ENCODE data around the gene MYH7B.

The MYH7B gene

DNA sequence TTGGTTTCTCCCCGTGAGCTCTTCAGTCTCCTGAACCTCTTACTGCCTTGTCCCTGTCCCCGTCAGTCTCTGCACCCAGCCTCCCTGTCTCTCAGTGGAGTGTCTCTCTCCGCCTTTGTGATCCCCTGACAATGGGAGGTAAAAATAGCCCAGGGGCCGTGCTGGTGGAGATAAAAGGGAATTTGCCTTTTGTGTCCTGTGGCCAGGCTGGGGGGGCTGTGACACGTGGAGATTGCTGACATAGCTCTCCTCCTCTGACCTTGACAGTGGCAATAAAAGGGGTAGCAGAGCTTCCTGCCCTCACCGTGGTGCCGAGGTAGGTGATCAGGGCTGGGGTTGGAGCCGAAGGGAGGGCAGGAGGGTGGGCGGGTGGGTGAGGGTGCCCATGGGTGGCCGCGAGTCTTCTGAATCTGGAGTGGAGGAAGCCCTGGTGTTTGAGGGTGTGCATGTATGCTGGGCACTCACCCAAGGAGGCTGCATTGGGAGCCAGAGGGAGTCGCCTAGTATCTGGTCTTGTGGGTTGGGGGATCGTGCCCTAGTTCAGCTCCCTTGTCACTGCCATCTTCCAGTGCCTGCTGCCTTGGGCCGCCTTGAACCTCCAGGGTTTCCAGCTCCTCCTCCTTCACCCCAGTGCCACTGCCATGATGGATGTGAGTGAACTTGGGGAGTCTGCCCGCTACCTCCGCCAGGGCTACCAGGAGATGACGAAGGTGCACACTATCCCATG, 21.9 kb downstream of the MYH7B start:
- no peak for DNase-seq (ENCODE audit: low read depth)

GRCh38 chr20:34978092-34978744, 22.6 kb downstream of the MYH7B start:
- no peak for DNase-seq (ENCODE audit: low read depth)

- DNase-seq (ENCODE audit: low read depth), result no peak
Measured at GRCh38 chr20:34979366-34980153, 23.9 kb downstream of the MYH7B start.

GRCh38 chr20:34980543-34981233, 25.0 kb downstream of the MYH7B start:
- DNase-seq (ENCODE audit: low read depth), result no peak

- DNase-seq (ENCODE audit: low read depth), result no peak
Measured at GRCh38 chr20:34982270-34983088, 26.8 kb downstream of the MYH7B start.

GRCh38 chr20:34983089-34983820, 27.6 kb downstream of the MYH7B start:
- DNase-seq (ENCODE audit: low read depth), result no peak

DNA sequence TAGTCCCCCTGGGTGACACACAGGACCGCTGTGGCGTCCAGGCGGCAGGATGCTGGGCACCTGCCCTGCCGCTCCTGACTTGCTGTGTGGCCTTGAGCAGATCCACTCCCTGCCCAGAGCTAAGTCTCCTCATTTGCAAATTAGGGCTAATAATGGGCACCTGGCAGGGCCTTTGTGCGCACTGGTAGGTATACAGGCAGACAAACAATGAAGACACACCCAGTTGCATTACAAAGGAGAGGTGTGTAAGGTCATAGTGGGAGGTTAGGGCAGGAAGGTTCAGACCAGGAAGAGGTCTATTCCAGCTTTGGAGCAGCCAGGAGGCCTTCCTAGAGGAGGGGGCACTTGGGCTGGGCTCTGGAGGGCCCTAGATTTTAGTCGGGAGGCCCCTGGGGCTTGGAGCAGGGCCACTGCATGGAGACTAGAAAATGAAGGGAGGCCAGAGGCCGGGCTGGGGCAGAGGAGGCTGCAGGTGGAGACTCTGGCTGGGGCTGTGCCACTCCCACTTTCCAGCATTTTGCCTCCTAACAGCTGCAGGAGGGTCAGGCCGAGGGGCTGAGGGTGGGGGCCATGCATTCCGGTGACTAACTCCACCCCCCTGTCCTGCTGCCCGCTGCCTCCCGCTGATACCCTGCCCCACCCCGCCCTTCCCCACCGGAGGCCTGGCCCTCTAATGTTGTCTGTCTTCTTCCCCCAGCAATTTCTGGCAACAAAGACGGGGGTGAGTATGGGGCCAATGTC, 28.5 kb downstream of the MYH7B start:
- DNase-seq (ENCODE audit: low read depth), result no peak

DNA sequence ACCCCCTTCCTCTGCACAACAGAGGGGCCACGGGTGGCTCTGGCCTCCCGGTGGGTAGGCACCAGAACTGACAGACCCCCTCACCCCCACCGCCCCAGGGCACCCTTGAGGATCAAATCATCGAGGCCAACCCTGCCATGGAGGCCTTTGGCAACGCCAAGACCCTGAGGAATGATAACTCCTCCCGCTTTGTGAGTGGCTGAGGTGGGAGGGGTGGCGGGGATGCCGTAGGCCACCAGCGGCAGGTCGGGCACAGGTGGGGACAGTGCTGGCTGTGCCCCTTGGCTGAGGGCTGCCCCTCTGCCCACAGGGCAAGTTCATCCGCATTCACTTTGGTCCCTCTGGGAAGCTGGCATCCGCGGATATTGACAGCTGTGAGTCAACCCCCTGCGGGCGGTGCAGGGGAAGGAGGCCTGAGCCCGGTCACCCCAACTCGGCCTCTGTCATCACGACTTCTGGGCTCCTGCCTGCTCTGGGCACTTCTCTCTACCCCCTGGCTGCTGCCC, 29.1 kb downstream of the MYH7B start:
- DNase-seq (ENCODE audit: low read depth), result no peak

GRCh38 chr20:34985461-34986310, 30.0 kb downstream of the MYH7B start:
- no peak for DNase-seq (ENCODE audit: low read depth)

- DNase-seq (ENCODE audit: low read depth), result no peak
Measured at GRCh38 chr20:34986311-34987287, 30.9 kb downstream of the MYH7B start.

DNA sequence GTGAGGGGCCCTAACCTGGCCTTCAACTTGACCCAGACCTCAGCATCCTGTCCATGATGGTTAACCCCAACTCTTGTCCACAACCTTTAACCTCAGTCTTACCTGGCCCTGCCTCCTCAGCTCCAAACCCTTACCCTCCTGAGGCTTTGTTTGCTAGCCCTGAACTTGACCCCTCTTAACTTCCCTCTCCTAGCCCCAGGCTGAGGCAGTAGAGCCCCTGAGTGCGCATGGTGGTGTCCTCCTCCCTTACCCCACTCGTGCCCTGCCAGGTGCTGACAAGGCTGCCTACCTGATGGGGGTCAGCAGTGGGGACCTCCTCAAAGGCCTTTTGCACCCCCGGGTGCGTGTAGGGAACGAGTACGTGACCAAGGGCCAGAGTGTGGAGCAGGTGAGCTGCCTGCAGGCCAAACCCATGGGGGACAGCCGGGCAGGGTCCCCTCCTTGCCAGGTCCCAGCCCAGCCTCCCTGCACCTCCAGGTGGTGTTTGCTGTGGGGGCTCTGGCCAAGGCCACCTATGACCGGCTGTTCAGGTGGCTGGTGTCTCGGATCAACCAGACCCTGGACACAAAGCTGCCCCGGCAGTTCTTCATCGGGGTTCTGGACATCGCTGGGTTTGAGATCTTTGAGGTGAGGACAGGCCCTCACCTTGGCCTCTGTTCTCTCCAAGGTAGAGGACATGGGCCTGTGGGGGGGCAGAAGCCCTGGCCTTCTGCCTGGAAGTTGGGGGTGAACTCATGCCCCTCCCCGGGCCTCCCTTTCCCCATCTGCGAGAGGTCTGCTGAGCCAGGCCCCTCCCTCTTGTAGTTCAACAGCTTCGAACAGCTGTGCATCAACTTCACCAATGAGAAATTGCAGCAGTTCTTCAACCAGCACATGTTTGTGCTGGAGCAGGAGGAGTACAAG, 31.9 kb downstream of the MYH7B start:
- DNase-seq (ENCODE audit: low read depth), result no peak

GRCh38 chr20:34988191-34988540, 32.5 kb downstream of the MYH7B start:
- no peak for DNase-seq (ENCODE audit: low read depth)

DNA sequence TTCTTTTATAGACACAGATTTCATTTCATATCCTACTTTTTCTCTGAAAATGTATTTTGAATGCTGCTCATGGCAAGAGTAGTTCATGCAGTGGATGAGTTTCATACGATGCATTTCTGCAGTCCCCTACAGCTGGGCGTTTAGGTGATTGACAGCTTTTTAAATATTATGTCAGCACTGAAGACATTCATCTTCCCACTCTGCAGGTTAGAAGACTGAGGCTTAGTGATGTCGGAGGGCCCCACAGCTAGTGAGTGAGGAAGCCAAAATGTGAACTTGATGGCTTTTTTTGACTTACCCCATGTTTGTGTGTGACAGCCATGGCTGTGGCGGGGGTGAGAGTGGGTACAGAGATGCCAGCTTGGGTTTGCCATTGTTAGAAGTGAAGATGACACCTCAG, 33.5 kb downstream of the MYH7B start:
- DNase-seq (ENCODE audit: low read depth), result no peak

DNA sequence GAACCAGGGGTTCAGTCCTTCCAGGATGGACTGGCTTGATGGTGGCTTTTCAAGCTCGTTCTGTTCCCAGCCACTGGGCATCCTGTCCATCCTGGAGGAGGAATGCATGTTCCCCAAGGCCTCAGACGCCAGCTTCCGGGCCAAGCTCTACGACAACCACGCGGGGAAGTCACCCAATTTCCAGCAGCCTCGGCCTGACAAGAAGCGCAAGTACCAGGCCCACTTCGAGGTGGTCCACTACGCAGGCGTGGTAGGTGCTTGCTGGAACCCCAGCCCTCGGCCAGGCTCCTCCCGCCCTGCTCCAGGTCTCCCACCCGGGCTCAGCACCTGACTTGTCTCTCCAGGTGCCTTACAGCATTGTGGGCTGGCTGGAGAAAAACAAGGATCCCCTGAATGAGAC, 34.0 kb downstream of the MYH7B start:
- no peak for DNase-seq (ENCODE audit: low read depth)

GRCh38 chr20:34990231-34990630, 34.6 kb downstream of the MYH7B start:
- no peak for DNase-seq (ENCODE audit: low read depth)

DNA sequence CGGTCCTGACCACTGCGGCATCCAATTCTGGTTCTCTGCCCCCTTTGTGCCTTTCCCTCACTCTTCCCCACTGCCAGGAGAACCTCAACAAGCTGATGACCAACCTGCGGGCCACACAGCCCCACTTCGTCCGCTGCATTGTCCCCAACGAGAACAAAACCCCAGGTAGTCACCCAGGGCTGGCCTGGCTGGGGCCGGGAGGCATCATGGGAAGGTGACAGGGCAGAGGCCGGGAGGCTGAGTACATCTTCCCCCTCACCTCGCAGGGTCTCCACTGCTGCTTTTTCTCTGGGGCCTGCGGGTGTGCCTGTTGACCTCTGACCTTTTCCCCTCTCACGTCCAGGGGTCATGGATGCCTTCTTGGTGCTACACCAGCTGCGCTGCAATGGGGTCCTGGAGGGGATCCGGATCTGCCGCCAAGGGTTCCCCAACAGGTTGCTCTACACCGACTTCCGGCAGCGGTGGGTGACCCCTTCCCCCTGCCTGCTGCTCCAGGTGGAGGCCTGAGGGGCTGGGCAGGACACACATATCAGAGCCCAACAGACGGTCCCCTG, 35.1 kb downstream of the MYH7B start:
- no peak for DNase-seq (ENCODE audit: low read depth)

Data from activated T-helper 9 cell treated with anti-CD3 and anti-CD28 coated beads, Interleukin-2, amount 50 U/mL, for 16 hours (primary cell).